Right kidney (tissue), 1 donor: ENCODE data around the gene GAS7.

Source experiments
- DNase-seq: peaks from one replicate; pipeline ENCODE4 v3.0.0-alpha.2; 2016

Gene GAS7

GRCh38 chr17:9886141-9886930 is 312.1 kb downstream of the GAS7 start:
- DNase-seq: no peak

DNA sequence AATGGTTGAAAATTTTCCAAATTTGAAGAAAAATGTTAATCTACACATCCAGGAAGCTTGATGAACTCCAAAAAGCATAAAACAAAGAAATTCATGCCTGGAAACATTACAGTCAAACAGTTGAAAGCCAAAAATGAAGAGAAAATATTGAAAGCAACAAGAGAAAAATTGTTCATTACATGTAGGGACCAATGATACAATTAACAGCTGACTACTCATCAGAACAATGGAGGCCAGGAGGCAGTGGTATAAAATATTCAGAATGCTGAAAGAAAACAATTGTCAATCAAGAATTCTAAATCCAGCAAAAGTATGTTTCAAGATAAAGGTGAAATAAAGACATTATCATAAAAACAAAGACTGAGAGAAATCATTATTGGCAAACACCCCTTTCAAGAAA is 315.0 kb downstream of the GAS7 start:
- no peak for DNase-seq

- no peak for DNase-seq
These were observed 317.8 kb downstream of the GAS7 start for GRCh38 chr17:9880582-9880999.

GRCh38 chr17:9878786-9879525 is 319.4 kb downstream of the GAS7 start:
- no peak for DNase-seq

DNA sequence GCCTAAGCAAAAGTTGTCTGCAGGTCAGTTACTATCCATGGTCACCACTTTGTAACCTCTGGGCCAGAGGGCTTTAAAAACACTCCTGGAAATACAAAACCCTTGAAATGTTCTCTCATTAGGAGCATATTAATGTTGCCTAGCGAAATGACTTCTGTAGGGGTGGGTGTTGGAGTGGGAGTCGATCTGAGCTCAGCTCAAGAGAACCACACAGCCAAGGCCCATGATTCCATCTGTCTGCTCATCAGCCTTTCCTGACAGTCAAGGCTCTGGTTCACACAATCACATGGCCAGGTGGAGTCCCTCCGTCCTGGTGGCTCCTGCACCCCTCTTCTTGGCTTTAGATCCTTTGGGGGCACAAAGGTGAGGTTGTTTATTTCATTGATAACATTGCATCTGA is 320.1 kb downstream of the GAS7 start:
- DNase-seq: no peak

DNA sequence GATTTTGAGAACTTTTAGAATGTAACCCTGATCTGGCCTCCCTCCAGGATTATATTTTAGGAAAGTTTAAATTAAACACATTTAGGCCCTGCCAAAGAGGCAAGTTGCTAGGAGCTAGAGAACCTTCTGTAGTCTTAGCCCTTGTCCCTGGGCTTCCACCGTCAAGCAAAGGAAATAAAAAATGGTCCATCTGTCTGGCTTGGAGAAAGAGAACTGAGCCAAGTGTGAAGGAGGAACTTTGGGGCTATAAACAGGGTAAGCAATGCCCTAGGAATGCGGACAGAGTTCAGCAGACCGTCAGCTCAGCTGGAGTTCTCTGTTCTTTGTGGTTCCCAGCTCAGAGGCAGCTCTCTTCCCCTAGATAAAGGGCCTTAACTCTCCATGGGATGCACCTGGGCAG is 323.0 kb downstream of the GAS7 start:
- DNase-seq: no peak

DNA sequence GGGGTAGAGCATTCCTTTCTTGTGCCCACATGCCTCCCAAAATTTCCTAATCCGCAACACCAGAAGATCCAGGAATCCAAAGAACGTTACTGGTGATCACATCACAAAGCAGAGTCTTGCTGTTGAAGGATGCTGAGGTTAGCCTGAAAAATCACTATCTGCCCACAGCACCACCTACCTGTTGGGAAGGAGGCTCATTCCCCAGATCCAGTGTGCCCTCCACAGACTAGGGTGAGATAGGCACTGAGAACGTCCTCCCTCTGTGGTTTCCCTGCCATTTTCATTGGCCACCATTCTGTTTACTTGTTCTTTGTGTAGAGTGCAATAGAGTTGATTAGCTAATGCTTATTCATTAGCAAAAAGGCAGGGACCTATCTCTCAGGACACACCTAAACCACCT is 323.7 kb downstream of the GAS7 start:
- no peak for DNase-seq

DNA sequence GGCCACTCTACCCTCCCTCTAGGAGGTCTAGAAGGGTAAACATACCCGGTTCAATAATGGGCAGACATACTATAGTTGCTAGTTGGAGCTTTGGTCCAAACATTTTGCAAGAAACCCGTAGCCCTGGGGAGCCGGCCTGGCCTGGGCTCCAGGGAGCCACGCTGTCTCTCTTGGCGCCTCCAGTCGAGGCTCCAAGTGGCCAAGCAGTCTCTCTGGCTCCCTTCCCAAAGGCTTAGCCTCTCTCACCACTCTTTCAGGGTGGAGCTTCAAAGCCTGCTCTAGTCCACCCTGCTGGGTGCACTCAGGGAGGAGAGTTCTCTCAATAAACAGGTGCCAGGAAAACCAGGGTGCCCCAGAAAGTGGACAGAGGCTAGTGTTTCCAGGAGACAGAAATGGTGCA is 325.6 kb downstream of the GAS7 start:
- no peak for DNase-seq

GRCh38 chr17:9868552-9868951 is 329.9 kb downstream of the GAS7 start:
- DNase-seq: no peak

DNA sequence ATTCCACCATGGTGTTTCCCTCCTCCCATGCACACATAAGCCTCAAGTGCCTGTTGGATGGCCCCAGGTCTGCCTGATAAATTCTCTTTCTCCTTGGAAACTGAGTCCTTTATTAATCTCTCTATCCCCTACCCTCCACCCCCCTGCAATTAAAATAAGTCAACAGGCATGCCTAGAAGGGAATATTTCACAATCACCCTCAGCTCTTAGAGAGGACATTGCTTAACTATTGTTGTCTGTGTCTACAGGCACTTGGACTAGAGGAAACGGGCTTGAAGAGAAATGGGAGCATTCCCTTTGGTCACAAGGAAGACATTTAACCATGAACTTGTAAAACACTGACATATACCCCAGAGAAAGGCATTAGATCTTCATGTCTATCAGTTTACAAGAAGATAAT is 332.8 kb downstream of the GAS7 start:
- no peak for DNase-seq

- DNase-seq: no peak
These were observed 335.5 kb downstream of the GAS7 start for GRCh38 chr17:9862949-9863348.

- DNase-seq: no peak
These were observed 336.2 kb downstream of the GAS7 start for GRCh38 chr17:9862220-9862619.

- no peak for DNase-seq
These were observed 337.6 kb downstream of the GAS7 start for GRCh38 chr17:9860851-9861250.
